HepG2 (cell line): Measurements from ENCODE around the gene NSMCE1. TPM values are rescaled to one million over a fixed set of nuclear protein-coding genes. Genes with fewer than 3 reads are reported as not detected.

ENCODE experiments used
- ATAC-seq: fragments of 200-7000 bp; cut with Tn5 transposase; 3 replicates; pipeline ENCODE4 v1.9.1; 2020; ENCODE audit warnings: mild to moderate bottlenecking, moderate library complexity
- BruUV-seq: library from RNA; stranded (reverse); fragments of 400-500 nt; replicated peaks from 2 replicates; lab custom pipeline; 2021; lab: Mats Ljungman, UMichigan
- CTCF ChIA-PET: fragments of 300-600 bp; formaldehyde crosslinking; extraction: SDS; loops from one replicate; lab custom pipeline; 2021; ENCODE audit warnings: low total read pairs, inconsistent platforms, low intra/inter-chr PET ratio; lab: Yijun Ruan, JAX
- POLR2A ChIA-PET: fragments of 350-600 bp; sonication (Branson Sonifier 250); formaldehyde crosslinking; loops from one replicate; lab custom pipeline; 2020; ENCODE audit warnings: antibody characterized with exemption, inconsistent platforms; lab: Yijun Ruan, JAX
- DNase-seq: peaks from one replicate; pipeline ENCODE4 v3.0.0-alpha.2; 2015; ENCODE audit warnings: low spot score
- FAIRE-seq: peaks from 3 replicates; lab custom pipeline; 2011; peaks lifted over from hg19 to GRCh38; lab: Jason Lieb, UNC
- H2AFZ ChIP-seq: one replicate; pipeline ENCODE4 v1.6.1; 2011; ENCODE audit warnings: low read length, inconsistent platforms
- H3K27ac ChIP-seq: fragments of 300-600 bp; 3 replicates; pipeline ENCODE4 v1.8.0; 2011; ENCODE audit warnings: mixed run types, mild to moderate bottlenecking, mixed read lengths, low read length, inconsistent platforms; ENCODE audit not compliant: insufficient read depth; ENCODE audit errors: extremely low read length
- H3K27me3 ChIP-seq, 2 experiments: fragments of 200-600 bp in 1 of 2; 2 replicates in 1 of 2; 3 replicates in 1 of 2; pipeline versions ENCODE4 v1.6.0 to v1.8.0; 2011; ENCODE audit warnings: low read length in 2 of 2, mild to moderate bottlenecking in 2 of 2, moderate library complexity in 2 of 2, inconsistent platforms in 1 of 2; ENCODE audit not compliant: insufficient read depth in 2 of 2, control insufficient read depth in 1 of 2
- H3K36me3 ChIP-seq, 2 experiments: fragments of 200-600 bp in 1 of 2; replicated peaks in 1 of 2; 2 replicates in 1 of 2; 3 replicates in 1 of 2; pipeline versions ENCODE4 v1.5.1 to v1.8.0; 2011; ENCODE audit warnings: low read length in 2 of 2, inconsistent platforms in 1 of 2; ENCODE audit not compliant: insufficient read depth in 2 of 2, control insufficient read depth in 1 of 2
- H3K4me1 ChIP-seq: 2 replicates; pipeline ENCODE4 v1.5.1; 2012; ENCODE audit warnings: low read length, inconsistent platforms; ENCODE audit not compliant: insufficient read depth
- H3K4me2 ChIP-seq: 2 replicates; pipeline ENCODE4 v1.6.0; 2011; ENCODE audit warnings: low read depth, low read length, inconsistent platforms
- H3K4me3 ChIP-seq, 3 experiments: fragments of 200-600 bp in 1 of 3; sonication (generic), shearing (Covaris generic) in 1 of 3; replicated peaks in 1 of 3; 2 replicates each; pipeline ENCODE4 v1.5.1; 2011 to 2016; ENCODE audit warnings: low read length in 3 of 3, inconsistent platforms in 2 of 3, low read depth in 2 of 3, mild to moderate bottlenecking in 2 of 3, control low read depth in 1 of 3, mixed read lengths in 1 of 3; ENCODE audit not compliant: insufficient read depth in 1 of 3
- H3K79me2 ChIP-seq: one replicate; pipeline ENCODE4 v1.6.1; 2011; ENCODE audit warnings: low read length, inconsistent platforms; ENCODE audit not compliant: insufficient read depth
- H3K9ac ChIP-seq: 2 replicates; pipeline ENCODE4 v1.6.0; 2011; ENCODE audit warnings: mild to moderate bottlenecking, low read depth, low read length, inconsistent platforms; ENCODE audit not compliant: insufficient read depth
- H3K9me3 ChIP-seq: 2 replicates; pipeline ENCODE4 v1.5.1; 2012; ENCODE audit warnings: mild to moderate bottlenecking, low read length
- H4K20me1 ChIP-seq: 2 replicates; pipeline ENCODE4 v1.6.0; 2011; ENCODE audit warnings: inconsistent platforms, mild to moderate bottlenecking, low read length, moderate library complexity; ENCODE audit not compliant: insufficient read depth
- GZF1 ChIP-seq: sonication (generic); formaldehyde crosslinking; IDR thresholded peaks from 2 replicates; pipeline ENCODE4 v1.5.1; 2020; ENCODE audit warnings: mild to moderate bottlenecking, missing genetic modification reagents
- HNRNPK ChIP-seq: fragments of 200-400 bp; formaldehyde crosslinking; IDR thresholded peaks from 2 replicates; pipeline ENCODE4 v1.6.1; 2018; ENCODE audit warnings: low read length, low read depth, moderate library complexity, mild to moderate bottlenecking; ENCODE audit not compliant: poor library complexity, severe bottlenecking
- MIER2 ChIP-seq: IDR thresholded peaks from 2 replicates; pipeline ENCODE4 v1.6.1; 2016; ENCODE audit warnings: missing biosample characterization, missing genetic modification reagents
- MTERF4 ChIP-seq: sonication (generic); formaldehyde crosslinking; IDR thresholded peaks from 2 replicates; pipeline ENCODE4 v1.8.0; 2023; ENCODE audit warnings: mild to moderate bottlenecking, missing genetic modification reagents
- NR2F1 ChIP-seq, 2 experiments: fragments of 450-650 bp in 1 of 2; formaldehyde crosslinking in 1 of 2; IDR thresholded peaks; 2 replicates each; pipeline versions ENCODE4 v1.5.0 to v1.6.1; 2016 to 2020; ENCODE audit warnings: mild to moderate bottlenecking in 1 of 2, missing compliant biosample characterization in 1 of 2, missing genetic modification reagents in 1 of 2, moderate library complexity in 1 of 2
- ZNF430 ChIP-seq: sonication (generic); formaldehyde crosslinking; IDR thresholded peaks from 2 replicates; pipeline ENCODE4 v1.9.0; 2021; ENCODE audit warnings: mild to moderate bottlenecking, missing genetic modification reagents
- ZNF574 ChIP-seq: sonication (generic); formaldehyde crosslinking; IDR thresholded peaks from 2 replicates; pipeline ENCODE4 v1.4.0; 2020; ENCODE audit warnings: missing genetic modification reagents
- WGBS: methylation state at CpG from one replicate; pipeline ENCODE4 v1.1.6; 2017; ENCODE audit warnings: low lambda C conversion rate; 5-methylcytosine and 5-hydroxymethylcytosine counted together
- in situ Hi-C: cut with HindIII; loops from 2 replicates; pipeline ENCODE4 v1.10.0; 2017; ENCODE audit warnings: low pct_unique_long_range_greater_than_20kb; ENCODE audit not compliant: extremely low pct_ligation_motif_present
- intact Hi-C: fragments of 100-400 bp; cut with micrococcal nuclease; formaldehyde crosslinking; loops from one replicate; pipeline ENCODE4 v1.10.0; 2022; ENCODE audit not compliant: unreplicated experiment
- polyA plus RNA-seq, 8 experiments: library from polyadenylated mRNA; depleted of rRNA in 3 of 8; stranded (reverse) in 7 of 8; unstranded in 1 of 8; fragments of >200 nt; fragmentation: Illumina TruSeq in 4 of 8; extraction: Trizol in 4 of 8; gene quantifications; 2 replicates each; pipeline versions ENCODE4 v1.2.1 to v1.2.3, GENCODE V29; 2011 to 2016; ENCODE audit warnings: low read depth in 4 of 8, missing spikeins in 1 of 8, mixed read lengths in 1 of 8; ENCODE audit not compliant: insufficient read depth in 1 of 8
- total RNA-seq, 5 experiments: library from RNA; depleted of rRNA; stranded (reverse); fragments of >200 nt; fragmentation: Illumina TruSeq; extraction: Trizol; gene quantifications; 2 replicates each; pipeline ENCODE4 v1.2.3, GENCODE V29; 2016; ENCODE audit warnings: low read depth in 1 of 5

NSMCE1 gene
- total and polyA plus RNA-seq, 2 of the 13 experiments (the other 11 are each of a cell fraction or from before 2014, with no cell fraction given), result 42.7 to 52.9 TPM

GRCh38 chr16:27188633-27189032 is 79.9 kb downstream of the NSMCE1 start:
- Histone ChIP-seq H3K9ac (no peak overlapping the region), H2AFZ (no peak overlapping the region), H3K79me2 (no peaks in the 10 kb centered on the region), H3K4me2 (no peak overlapping the region), H3K36me3 (no peaks in the 10 kb centered on the region), H3K4me1 (peaks cover 14% of the 10 kb centered on the region), H3K9me3 (no peaks in the 10 kb centered on the region), H3K27me3 (peaks cover 0 to 8% of the 10 kb centered on the region in 2 experiments; a peak in 2 of 5 replicates), H4K20me1 (no peaks in the 10 kb centered on the region)
- 78% methylated on average over 2 of the region's 2 CpGs for WGBS
- intact Hi-C loops, result no loop called here
- BruUV-seq, result no TSS peak
- FAIRE-seq, result no peak
- ChIA-PET CTCF (no interaction called here), POLR2A (interaction anchor here (5.9 kb wide), 1 partner anchor 16 kb away, joined by 34 read pairs; the partner anchor contains the start of gene KDM8)
- no peak for DNase-seq
- TF ChIP-seq GZF1 (CRISPR knock-in tag) (no peak), HNRNPK (peak; percentile 90)
- TF ChIP-seq, all 625 proteins: peak for 1
- in situ Hi-C loops, result no loop called here
- no peak overlapping the region for H3K4me3 ChIP-seq
- H3K27ac ChIP-seq, result no peak overlapping the region
- no peak for ATAC-seq

- H3K27me3 ChIP-seq, result peaks cover 0 to 11% of the 10 kb centered on the region in 2 experiments; a peak in 2 of 5 replicates
- no peaks in the 10 kb centered on the region for H3K9me3 ChIP-seq
- ChIA-PET CTCF (no interaction called here), POLR2A (interaction anchor here (1.9 kb wide), 1 partner anchor 18 kb away, joined by 14 read pairs; the partner anchor contains the start of gene KDM8)
- no peak for DNase-seq
- intact Hi-C loops, result no loop called here
- in situ Hi-C loops, result no loop called here
- BruUV-seq, result no TSS peak
- peaks cover 14% of the 10 kb centered on the region for H3K4me1 ChIP-seq
- H3K79me2 ChIP-seq, result no peaks in the 10 kb centered on the region
- no peak overlapping the region for H3K27ac ChIP-seq
- TF ChIP-seq ZNF430 (CRISPR knock-in tag), result no peak
- no peak for TF ChIP-seq ZNF574 (CRISPR knock-in tag)
- no peak for TF ChIP-seq MTERF4 (CRISPR knock-in tag)
- TF ChIP-seq MIER2 (CRISPR knock-in tag), result no peak
- TF ChIP-seq NR2F1 (CRISPR knock-in tag; IDR thresholded peaks at IDR 0.05), result no peak
- 89% methylated on average over 1 of the region's 1 CpG for WGBS
- no peak overlapping the region for H3K4me3 ChIP-seq
- H4K20me1 ChIP-seq, result no peaks in the 10 kb centered on the region
- no peak overlapping the region for H3K9ac ChIP-seq
- no peak overlapping the region for H2AFZ ChIP-seq
- H3K36me3 ChIP-seq, result no peaks in the 10 kb centered on the region
- ATAC-seq, result no peak
- FAIRE-seq, result no peak
- no peak overlapping the region for H3K4me2 ChIP-seq
Observed at GRCh38 chr16:27185776-27186130, 82.8 kb downstream of the NSMCE1 start.
